ENCODE data around the gene TMEM82.

TMEM82 gene

DNA sequence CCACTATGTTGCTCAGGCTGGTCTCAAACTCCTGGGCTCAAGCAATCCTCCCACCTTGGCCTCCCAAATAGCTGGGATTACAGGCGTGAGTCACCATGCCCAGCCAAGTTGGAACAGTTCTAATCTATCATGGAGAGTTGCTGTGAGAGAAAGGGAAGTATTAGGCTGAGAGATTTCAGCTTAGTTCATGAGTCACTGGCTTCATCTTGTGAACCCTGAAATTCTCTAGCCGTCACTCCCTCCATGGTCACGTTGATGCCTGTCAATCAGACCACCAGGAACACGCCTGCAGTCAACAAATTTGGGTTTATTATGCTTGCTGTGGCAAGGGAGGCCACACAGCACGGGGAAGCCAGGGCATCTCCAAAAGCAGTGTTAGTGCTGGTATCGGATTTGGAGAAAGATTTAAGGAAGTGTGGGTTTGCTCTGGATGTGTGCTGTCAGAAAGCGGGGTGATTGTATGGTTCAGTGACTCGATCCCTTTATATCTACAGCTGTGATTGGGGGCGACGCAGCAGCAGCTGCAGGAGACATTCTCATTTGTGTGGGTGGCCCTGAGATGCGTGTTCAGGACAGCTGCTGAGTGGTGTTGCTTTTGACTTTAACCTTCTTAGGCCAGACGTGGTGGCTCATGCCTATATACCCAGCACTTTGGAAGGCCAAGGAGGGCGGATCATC, 46.5 kb downstream of the TMEM82 start:
- no peak for DNase-seq (ENCODE audit: low read depth)

DNA sequence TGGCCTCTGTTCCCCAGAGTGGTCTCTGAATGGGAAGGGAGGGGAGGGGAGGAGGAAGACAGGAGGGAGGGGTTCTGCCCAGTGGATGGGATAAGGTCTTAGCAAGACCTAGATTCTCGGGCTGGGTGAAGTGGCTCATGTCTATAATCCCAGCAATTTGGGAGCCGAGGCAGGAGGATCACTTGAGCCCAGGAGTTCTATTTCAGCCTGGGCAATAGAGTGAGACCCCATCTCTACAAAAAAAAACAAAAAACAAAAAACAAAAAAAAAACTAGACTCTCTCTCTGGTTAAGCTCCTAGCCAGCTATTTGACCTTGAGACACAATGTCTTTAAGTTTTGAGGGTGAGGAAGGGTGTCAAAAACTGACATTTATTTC, 53.8 kb downstream of the TMEM82 start:
- DNase-seq (ENCODE audit: low read depth), result no peak

All from activated T-helper 9 cell treated with anti-CD3 and anti-CD28 coated beads, Interleukin-2, amount 50 U/mL, for 16 hours (primary cell).